ENCODE results near the gene NGEF. TPM values are rescaled to one million over a fixed set of nuclear protein-coding genes. Genes with fewer than 3 reads are reported as not detected.

Gene NGEF
- polyA plus RNA-seq, 1 of the 3 experiments (the other 2 are of a cell fraction) = 1.4 TPM

DNA sequence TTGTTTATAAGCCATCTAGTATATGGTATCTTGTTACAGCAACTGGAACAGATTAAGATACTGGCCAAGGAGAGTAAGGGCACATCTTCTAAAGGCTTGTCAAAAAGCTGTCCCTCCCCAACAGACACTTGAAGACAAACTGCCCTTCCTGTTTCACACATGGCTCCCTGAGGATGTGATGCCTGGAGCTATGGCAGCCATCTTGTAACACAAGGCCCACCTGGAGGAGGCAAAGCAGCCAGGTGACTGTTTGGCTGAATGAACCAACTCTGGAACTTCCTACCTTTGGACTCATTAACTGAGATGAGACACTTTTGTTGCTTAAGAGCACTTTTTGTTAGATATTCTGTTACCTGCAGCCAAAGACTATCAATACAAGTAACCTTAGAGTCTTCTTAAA lies 88.6 kb downstream of the NGEF start:
- no peak for TF ChIP-seq JUND (IDR thresholded peaks at IDR 0.05)
- TF ChIP-seq CTCF (IDR thresholded peaks at IDR 0.05) = no peak
- TF ChIP-seq RFX5 (IDR thresholded peaks at IDR 0.05; ENCODE audit: low read length) = no peak
- TF ChIP-seq SMC3 (IDR thresholded peaks at IDR 0.05; ENCODE audit: low read depth, low read length) = no peak
- TF ChIP-seq EP300 (IDR thresholded peaks at IDR 0.05; ENCODE audit: borderline replicate concordance in 1 of 2, low read depth in 1 of 2, low read length in 1 of 2) = no peak
- TF ChIP-seq FOXM1 (IDR thresholded peaks at IDR 0.05; ENCODE audit: low read depth) = no peak
- TF ChIP-seq, protein P1, sequence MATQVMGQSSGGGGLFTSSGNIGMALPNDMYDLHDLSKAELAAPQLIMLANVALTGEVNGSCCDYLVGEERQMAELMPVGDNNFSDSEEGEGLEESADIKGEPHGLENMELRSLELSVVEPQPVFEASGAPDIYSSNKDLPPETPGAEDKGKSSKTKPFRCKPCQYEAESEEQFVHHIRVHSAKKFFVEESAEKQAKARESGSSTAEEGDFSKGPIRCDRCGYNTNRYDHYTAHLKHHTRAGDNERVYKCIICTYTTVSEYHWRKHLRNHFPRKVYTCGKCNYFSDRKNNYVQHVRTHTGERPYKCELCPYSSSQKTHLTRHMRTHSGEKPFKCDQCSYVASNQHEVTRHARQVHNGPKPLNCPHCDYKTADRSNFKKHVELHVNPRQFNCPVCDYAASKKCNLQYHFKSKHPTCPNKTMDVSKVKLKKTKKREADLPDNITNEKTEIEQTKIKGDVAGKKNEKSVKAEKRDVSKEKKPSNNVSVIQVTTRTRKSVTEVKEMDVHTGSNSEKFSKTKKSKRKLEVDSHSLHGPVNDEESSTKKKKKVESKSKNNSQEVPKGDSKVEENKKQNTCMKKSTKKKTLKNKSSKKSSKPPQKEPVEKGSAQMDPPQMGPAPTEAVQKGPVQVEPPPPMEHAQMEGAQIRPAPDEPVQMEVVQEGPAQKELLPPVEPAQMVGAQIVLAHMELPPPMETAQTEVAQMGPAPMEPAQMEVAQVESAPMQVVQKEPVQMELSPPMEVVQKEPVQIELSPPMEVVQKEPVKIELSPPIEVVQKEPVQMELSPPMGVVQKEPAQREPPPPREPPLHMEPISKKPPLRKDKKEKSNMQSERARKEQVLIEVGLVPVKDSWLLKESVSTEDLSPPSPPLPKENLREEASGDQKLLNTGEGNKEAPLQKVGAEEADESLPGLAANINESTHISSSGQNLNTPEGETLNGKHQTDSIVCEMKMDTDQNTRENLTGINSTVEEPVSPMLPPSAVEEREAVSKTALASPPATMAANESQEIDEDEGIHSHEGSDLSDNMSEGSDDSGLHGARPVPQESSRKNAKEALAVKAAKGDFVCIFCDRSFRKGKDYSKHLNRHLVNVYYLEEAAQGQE (IDR thresholded peaks at IDR 0.05; ENCODE audit: low read depth, low read length) = no peak
- TF ChIP-seq TCF12 (IDR thresholded peaks at IDR 0.05) = no peak
- TF ChIP-seq, protein P2, sequence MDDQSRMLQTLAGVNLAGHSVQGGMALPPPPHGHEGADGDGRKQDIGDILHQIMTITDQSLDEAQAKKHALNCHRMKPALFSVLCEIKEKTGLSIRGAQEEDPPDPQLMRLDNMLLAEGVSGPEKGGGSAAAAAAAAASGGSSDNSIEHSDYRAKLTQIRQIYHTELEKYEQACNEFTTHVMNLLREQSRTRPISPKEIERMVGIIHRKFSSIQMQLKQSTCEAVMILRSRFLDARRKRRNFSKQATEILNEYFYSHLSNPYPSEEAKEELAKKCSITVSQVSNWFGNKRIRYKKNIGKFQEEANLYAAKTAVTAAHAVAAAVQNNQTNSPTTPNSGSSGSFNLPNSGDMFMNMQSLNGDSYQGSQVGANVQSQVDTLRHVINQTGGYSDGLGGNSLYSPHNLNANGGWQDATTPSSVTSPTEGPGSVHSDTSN (IDR thresholded peaks at IDR 0.05) = no peak
- TF ChIP-seq MAX (IDR thresholded peaks at IDR 0.05; ENCODE audit: low read depth) = no peak
- TF ChIP-seq SIN3A (IDR thresholded peaks at IDR 0.05; ENCODE audit: borderline replicate concordance, low read depth, low read length) = no peak
- TF ChIP-seq RAD21 (IDR thresholded peaks at IDR 0.05; ENCODE audit: low read length) = no peak
- no peak for TF ChIP-seq FOSL2 (IDR thresholded peaks at IDR 0.05; ENCODE audit: borderline replicate concordance, low read depth)
- TF ChIP-seq TEAD4 (IDR thresholded peaks at IDR 0.05; ENCODE audit: borderline replicate concordance, insufficient read depth) = no peak
- TF ChIP-seq, protein P3, sequence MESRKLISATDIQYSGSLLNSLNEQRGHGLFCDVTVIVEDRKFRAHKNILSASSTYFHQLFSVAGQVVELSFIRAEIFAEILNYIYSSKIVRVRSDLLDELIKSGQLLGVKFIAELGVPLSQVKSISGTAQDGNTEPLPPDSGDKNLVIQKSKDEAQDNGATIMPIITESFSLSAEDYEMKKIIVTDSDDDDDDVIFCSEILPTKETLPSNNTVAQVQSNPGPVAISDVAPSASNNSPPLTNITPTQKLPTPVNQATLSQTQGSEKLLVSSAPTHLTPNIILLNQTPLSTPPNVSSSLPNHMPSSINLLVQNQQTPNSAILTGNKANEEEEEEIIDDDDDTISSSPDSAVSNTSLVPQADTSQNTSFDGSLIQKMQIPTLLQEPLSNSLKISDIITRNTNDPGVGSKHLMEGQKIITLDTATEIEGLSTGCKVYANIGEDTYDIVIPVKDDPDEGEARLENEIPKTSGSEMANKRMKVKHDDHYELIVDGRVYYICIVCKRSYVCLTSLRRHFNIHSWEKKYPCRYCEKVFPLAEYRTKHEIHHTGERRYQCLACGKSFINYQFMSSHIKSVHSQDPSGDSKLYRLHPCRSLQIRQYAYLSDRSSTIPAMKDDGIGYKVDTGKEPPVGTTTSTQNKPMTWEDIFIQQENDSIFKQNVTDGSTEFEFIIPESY (IDR thresholded peaks at IDR 0.05; ENCODE audit: borderline replicate concordance, low read depth) = no peak
- TF ChIP-seq RXRA (IDR thresholded peaks at IDR 0.05; ENCODE audit: borderline replicate concordance, low read depth) = no peak
- TF ChIP-seq IRF3 (IDR thresholded peaks at IDR 0.05; ENCODE audit: low read depth, low read length) = no peak
- TF ChIP-seq ELF1 (IDR thresholded peaks at IDR 0.05) = no peak
- no peak for TF ChIP-seq TAF1 (IDR thresholded peaks at IDR 0.05; ENCODE audit: borderline replicate concordance, low read depth, low read length)
- no peak for TF ChIP-seq RCOR1 (IDR thresholded peaks at IDR 0.05; ENCODE audit: low read length)
- DNase-seq = no peak
- CTCF ChIA-PET = interaction anchor here (0.8 to 0.9 kb wide), 2 partner anchors 11 to 129 kb away, joined by 3 read pairs; no protein-coding TSS in a partner anchor
- Histone ChIP-seq H3K4me3 (ENCODE audit: low read depth in 2 of 2, low read length in 1 of 2) (no peak overlapping the region), H3K9ac (no peak overlapping the region), H3K27me3 (ENCODE audit: insufficient read depth) (peaks cover 33% of the 10 kb centered on the region), H3K27ac (ENCODE audit: low read depth in 2 of 2, low read length in 1 of 2) (no peak overlapping the region), H3F3A (replicated peaks; ENCODE audit: insufficient read depth) (no peaks in the 10 kb centered on the region), H3K36me3 (replicated peaks in 1 of 2; ENCODE audit: control insufficient read depth in 1 of 2, insufficient read depth in 2 of 2, low read length in 1 of 2) (no peaks in the 10 kb centered on the region), H3K79me2 (ENCODE audit: insufficient read depth) (no peaks in the 10 kb centered on the region), H2AFZ (ENCODE audit: low read depth) (no peak overlapping the region), H3K4me1 (ENCODE audit: control insufficient read depth in 1 of 2, insufficient read depth in 2 of 2, low read depth in 1 of 2, low read length in 1 of 2) (no peaks in the 10 kb centered on the region; a peak in 1 of 4 replicates), H3K9me2 (no peaks in the 10 kb centered on the region), H3K4me2 (no peak overlapping the region), H3K9me3 (no peaks in the 10 kb centered on the region), H4K20me1 (ENCODE audit: insufficient read depth) (no peaks in the 10 kb centered on the region)
- POLR2A ChIA-PET = no interaction called here
